H1 (cell line): ENCODE data around the gene BRD1. TPM values are rescaled to one million over a fixed set of nuclear protein-coding genes. Genes with fewer than 3 reads are reported as not detected.
A peak's percentile ranks its signal among the peaks of the same experiment; 100 is the strongest.

Experiments used
- CTCF ChIA-PET: fragments of 300-600 bp; sonication (Branson Sonifier 250); formaldehyde crosslinking; loops from one replicate; lab custom pipeline; 2021; ENCODE audit not compliant: partially characterized antibody; lab: Charles Lee
- POLR2A ChIA-PET: fragments of 300-600 bp; sonication (Branson Sonifier 250); formaldehyde crosslinking; loops from one replicate; lab custom pipeline; 2021; ENCODE audit warnings: inconsistent platforms; ENCODE audit not compliant: partially characterized antibody; lab: Charles Lee
- DNase-seq, 2 experiments: peaks; one replicate each; pipeline versions ENCODE4 v3.0.0 to v3.0.0-alpha.2; 2010 to 2022; ENCODE audit warnings: low spot score in 2 of 2, low read depth in 1 of 2, mixed read lengths in 1 of 2
- FAIRE-seq: peaks from 2 replicates; lab custom pipeline; 2011; peaks lifted over from hg19 to GRCh38; lab: Jason Lieb, UNC
- H2AFZ ChIP-seq: 2 replicates; pipeline ENCODE4 v1.8.1; 2012; ENCODE audit warnings: low read length, inconsistent platforms
- H2AK5ac ChIP-seq: 2 replicates; pipeline ENCODE4 v1.6.1; 2013; ENCODE audit warnings: low read depth, low read length
- H2BK120ac ChIP-seq: replicated peaks from 2 replicates; pipeline ENCODE3; 2013; ENCODE audit warnings: low read depth, low read length, inconsistent platforms
- H2BK12ac ChIP-seq: 2 replicates; pipeline ENCODE4 v1.6.1; 2013; ENCODE audit warnings: low read depth, low read length
- H2BK15ac ChIP-seq: 2 replicates; pipeline ENCODE4 v1.6.1; 2013; ENCODE audit warnings: low read length
- H2BK20ac ChIP-seq: 2 replicates; pipeline ENCODE4 v1.6.1; 2013; ENCODE audit warnings: low read length
- H2BK5ac ChIP-seq: 2 replicates; pipeline ENCODE4 v1.6.1; 2013; ENCODE audit warnings: low read depth, low read length
- H3K14ac ChIP-seq: 2 replicates; pipeline ENCODE4 v1.6.1; 2013; ENCODE audit warnings: inconsistent platforms; ENCODE audit not compliant: insufficient read length
- H3K18ac ChIP-seq: 2 replicates; pipeline ENCODE4 v1.6.1; 2013; ENCODE audit warnings: low read length; ENCODE audit errors: extremely low read depth
- H3K23ac ChIP-seq: 2 replicates; pipeline ENCODE4 v1.6.1; 2013; ENCODE audit warnings: inconsistent platforms; ENCODE audit not compliant: insufficient read length
- H3K23me2 ChIP-seq: 2 replicates; pipeline ENCODE4 v1.6.1; 2013; ENCODE audit warnings: low read depth, low read length
- H3K27ac ChIP-seq: 2 replicates; pipeline ENCODE4 v1.6.1; 2011; ENCODE audit warnings: low read depth, low read length, inconsistent platforms
- H3K27me3 ChIP-seq, 4 experiments: replicated peaks in 1 of 4; 1 replicate in 1 of 4; 2 replicates in 3 of 4; pipeline versions ENCODE4 v1.6.1 to v1.8.1; 2011 to 2013; ENCODE audit warnings: low read length in 3 of 4, mild to moderate bottlenecking in 3 of 4, inconsistent platforms in 2 of 4, mixed read lengths in 2 of 4, moderate library complexity in 1 of 4; ENCODE audit not compliant: control insufficient read depth in 3 of 4, insufficient read depth in 3 of 4; ENCODE audit errors: extremely low read depth in 1 of 4
- H3K36me3 ChIP-seq, 4 experiments: 2 replicates each; pipeline versions ENCODE4 v1.6.1 to v1.8.1; 2011 to 2013; ENCODE audit warnings: mild to moderate bottlenecking in 4 of 4, low read length in 3 of 4, moderate library complexity in 2 of 4, control low read depth in 1 of 4, inconsistent platforms in 1 of 4; ENCODE audit not compliant: insufficient read depth in 4 of 4, control insufficient read depth in 2 of 4
- H3K4ac ChIP-seq: replicated peaks from 2 replicates; pipeline ENCODE3; 2013; ENCODE audit warnings: low read length, low read depth, mixed read lengths, inconsistent platforms; ENCODE audit not compliant: insufficient read length
- H3K4me1 ChIP-seq, 4 experiments: replicated peaks in 1 of 4; 1 replicate in 1 of 4; 2 replicates in 3 of 4; pipeline versions ENCODE4 v1.6.1 to v1.8.1; 2011 to 2013; ENCODE audit warnings: low read length in 3 of 4, inconsistent platforms in 2 of 4, mixed read lengths in 1 of 4; ENCODE audit not compliant: insufficient read depth in 4 of 4, control insufficient read depth in 3 of 4
- H3K4me2 ChIP-seq, 2 experiments: 2 replicates each; pipeline versions ENCODE4 v1.6.1 to v1.8.1; 2011 to 2013; ENCODE audit warnings: low read depth in 2 of 2, low read length in 2 of 2, control low read depth in 1 of 2, inconsistent platforms in 1 of 2, mild to moderate bottlenecking in 1 of 2; ENCODE audit not compliant: insufficient read depth in 1 of 2
- H3K4me3 ChIP-seq, 4 experiments: fragments of 200-600, 300-600 bp in 1 of 4; sonication (generic), shearing (Covaris generic), sonication (Bioruptor Twin) in 1 of 4; 2 replicates each; pipeline versions ENCODE4 v1.5.1 to v1.8.1; 2011 to 2016; ENCODE audit warnings: low read length in 4 of 4, low read depth in 3 of 4, control low read depth in 2 of 4, inconsistent platforms in 2 of 4, mild to moderate bottlenecking in 2 of 4, mixed read lengths in 1 of 4, moderate library complexity in 1 of 4; ENCODE audit not compliant: insufficient read depth in 2 of 4; ENCODE audit errors: extremely low read depth in 1 of 4
- H3K56ac ChIP-seq: replicated peaks from 2 replicates; pipeline ENCODE3; 2013; ENCODE audit warnings: low read depth, mild to moderate bottlenecking, mixed read lengths, low read length, inconsistent platforms; ENCODE audit not compliant: insufficient read length
- H3K79me1 ChIP-seq: 2 replicates; pipeline ENCODE4 v1.6.1; 2013; ENCODE audit warnings: low read depth, low read length, control low read depth
- H3K79me2 ChIP-seq, 2 experiments: 2 replicates each; pipeline versions ENCODE4 v1.6.1 to v1.8.1; 2012 to 2013; ENCODE audit warnings: low read length in 2 of 2, mild to moderate bottlenecking in 2 of 2, inconsistent platforms in 1 of 2; ENCODE audit not compliant: insufficient read depth in 2 of 2, control insufficient read depth in 1 of 2
- H3K9ac ChIP-seq, 4 experiments: replicated peaks in 1 of 4; 1 replicate in 1 of 4; 2 replicates in 3 of 4; pipeline versions ENCODE4 v1.6.1 to v1.8.1; 2011 to 2013; ENCODE audit warnings: low read depth in 3 of 4, low read length in 3 of 4, control low read depth in 2 of 4, mild to moderate bottlenecking in 2 of 4, moderate library complexity in 2 of 4, inconsistent platforms in 1 of 4; ENCODE audit errors: extremely low read depth in 1 of 4
- H3K9me3 ChIP-seq, 2 experiments: 2 replicates each; pipeline versions ENCODE4 v1.6.1 to v1.8.1; 2012 to 2013; ENCODE audit warnings: mild to moderate bottlenecking in 2 of 2, moderate library complexity in 2 of 2, control low read depth in 1 of 2, inconsistent platforms in 1 of 2, low read depth in 1 of 2, low read length in 1 of 2, mixed read lengths in 1 of 2; ENCODE audit not compliant: insufficient read depth in 2 of 2
- H4K20me1 ChIP-seq, 2 experiments: replicated peaks in 1 of 2; 2 replicates each; pipeline versions ENCODE3 to v1.8.1; 2011 to 2013; ENCODE audit warnings: inconsistent platforms in 2 of 2, low read length in 2 of 2, mild to moderate bottlenecking in 1 of 2; ENCODE audit not compliant: insufficient read depth in 2 of 2, control insufficient read depth in 1 of 2
- H4K5ac ChIP-seq: 2 replicates; pipeline ENCODE4 v1.6.1; 2013; ENCODE audit warnings: low read length, low read depth, mixed read lengths, inconsistent platforms; ENCODE audit not compliant: insufficient read length
- H4K8ac ChIP-seq: 2 replicates; pipeline ENCODE4 v1.8.0; 2013; ENCODE audit warnings: mild to moderate bottlenecking, moderate library complexity, low read length, inconsistent platforms; ENCODE audit not compliant: insufficient read depth; ENCODE audit errors: extremely low read depth
- H4K91ac ChIP-seq: replicated peaks from 2 replicates; pipeline ENCODE3; 2013; ENCODE audit warnings: low read length, mixed read lengths, inconsistent platforms; ENCODE audit not compliant: insufficient read length
- BACH1 ChIP-seq: IDR thresholded peaks from 2 replicates; pipeline ENCODE4 v1.6.1; 2012; ENCODE audit warnings: low read length, improper control_type of control experiment
- BRCA1 ChIP-seq: IDR thresholded peaks from 2 replicates; pipeline ENCODE4 v1.6.1; 2012; ENCODE audit warnings: low read depth, low read length, improper control_type of control experiment
- CBX5 ChIP-seq: fragments of 300-800, 300-1000 bp; sonication (generic); IDR thresholded peaks from 2 replicates; pipeline ENCODE4 v1.7.1; 2016; ENCODE audit warnings: antibody characterized with exemption, low read length, low read depth
- CTBP2 ChIP-seq: IDR thresholded peaks from 2 replicates; pipeline ENCODE4 v1.7.0; 2011; ENCODE audit warnings: borderline replicate concordance, mild to moderate bottlenecking, moderate library complexity, mixed read lengths, low read length; ENCODE audit not compliant: insufficient read depth, insufficient read length
- E2F6 ChIP-seq: IDR thresholded peaks from 2 replicates; pipeline ENCODE4 v1.6.1; 2012; ENCODE audit warnings: inconsistent platforms
- EZH2 ChIP-seq: fragments of 200-600 bp; sonication (generic); IDR thresholded peaks from 2 replicates; pipeline ENCODE4 v1.7.1; 2012; ENCODE audit warnings: low read depth, mild to moderate bottlenecking, moderate library complexity, low read length, inconsistent platforms; ENCODE audit not compliant: severe bottlenecking
- KDM5A ChIP-seq: fragments of 200-600 bp; IDR thresholded peaks from 2 replicates; pipeline ENCODE4 v1.7.1; 2012; ENCODE audit warnings: mild to moderate bottlenecking, low read length, inconsistent platforms, mixed read lengths
- PHF8 ChIP-seq: fragments of 200-600 bp; sonication (generic); conservative IDR thresholded peaks from 2 replicates; pipeline ENCODE4 v1.7.1; 2012; ENCODE audit warnings: low read depth, mild to moderate bottlenecking, inconsistent platforms, low read length, moderate library complexity
- POLR2A ChIP-seq, 2 experiments: IDR thresholded peaks; 1 replicate in 1 of 2; 2 replicates in 1 of 2; pipeline ENCODE4 v1.6.1; 2011; ENCODE audit warnings: low read depth in 2 of 2, low read length in 2 of 2, mild to moderate bottlenecking in 2 of 2; ENCODE audit errors: control extremely low read depth in 1 of 2
- RAD21 ChIP-seq, 2 experiments: IDR thresholded peaks in 1 of 2; conservative IDR thresholded peaks in 1 of 2; 2 replicates each; pipeline ENCODE4 v1.6.1; 2011; ENCODE audit warnings: low read depth in 2 of 2, low read length in 2 of 2, improper control_type of control experiment in 1 of 2, inconsistent platforms in 1 of 2, mild to moderate bottlenecking in 1 of 2, moderate library complexity in 1 of 2
- RXRA ChIP-seq: IDR thresholded peaks from 2 replicates; pipeline ENCODE4 v1.6.1; 2011; ENCODE audit warnings: low read depth, mild to moderate bottlenecking, low read length, moderate library complexity; ENCODE audit not compliant: insufficient read depth
- SAP30 ChIP-seq: fragments of 300-600 bp; sonication (generic); IDR thresholded peaks from 2 replicates; pipeline ENCODE4 v1.7.1; 2012; ENCODE audit warnings: low read length, moderate library complexity, mild to moderate bottlenecking, inconsistent platforms; ENCODE audit not compliant: insufficient read depth, insufficient replicate concordance
- TAF1 ChIP-seq: IDR thresholded peaks from 2 replicates; pipeline ENCODE4 v1.6.1; 2011; ENCODE audit warnings: mild to moderate bottlenecking, low read depth, low read length
- WGBS, 2 experiments: shearing (Covaris generic) in 1 of 2; methylation state at CpG; one replicate each; pipeline versions ENCODE4 v1.1.6 to v1.1.7; 2013 to 2015; ENCODE audit warnings: low lambda C conversion rate in 2 of 2, mixed read lengths in 2 of 2, inconsistent platforms in 1 of 2, low coverage in 1 of 2, missing lambda C conversion rate in 1 of 2; ENCODE audit not compliant: insufficient replicate concordance in 2 of 2, insufficient coverage in 1 of 2, insufficient read length in 1 of 2; ENCODE audit errors: extremely low coverage in 1 of 2, missing lambda C conversion rate in 1 of 2; 5-methylcytosine and 5-hydroxymethylcytosine counted together
- polyA plus RNA-seq, 7 experiments: library from polyadenylated mRNA; depleted of rRNA in 3 of 7; stranded (reverse) in 5 of 7; unstranded in 2 of 7; fragments of >200 nt in 5 of 7; fragments of 200-250 nt in 2 of 7; gene quantifications; 1 replicate in 5 of 7; 2 replicates in 1 of 7; 4 replicates in 1 of 7; pipeline versions ENCODE4 v1.2.1 to v1.2.3, GENCODE V29; 2011 to 2013; ENCODE audit warnings: missing spikeins in 2 of 7, mixed read lengths in 2 of 7
- total RNA-seq: library from RNA; stranded (reverse); fragmentation: NEBNext Ultra II Directional; extraction: Animal tissue kit (Norgen Biotek cat#: 25700); gene quantifications from 2 replicates; pipeline ENCODE4 v1.2.1, GENCODE V29; 2021

The BRD1 gene
- total and polyA plus RNA-seq, 2 of the 8 experiments (the other 6 are each of a cell fraction or from before 2014, with no cell fraction given), result 6.8 to 34.0 TPM

GRCh38 chr22:49764127-49764581 is 63.5 kb downstream of the BRD1 start:
- Histone ChIP-seq H3K79me1 (no peaks in the 10 kb centered on the region), H2AFZ (no peak overlapping the region), H2BK20ac (no peak overlapping the region), H3K4me1 (no peaks in the 10 kb centered on the region; a peak in 2 of 7 replicates), H3K23ac (no peak overlapping the region), H4K91ac (no peak overlapping the region), H2BK12ac (no peak overlapping the region), H3K27ac (no peak overlapping the region), H3K36me3 (no peaks in the 10 kb centered on the region), H3K18ac (no peak overlapping the region), H3K9ac (no peak overlapping the region), H3K4ac (no peak overlapping the region), H3K23me2 (no peaks in the 10 kb centered on the region), H3K9me3 (peaks cover 5 to 8% of the 10 kb centered on the region in 2 experiments; a peak in 2 of 4 replicates), H3K56ac (no peak overlapping the region), H3K4me3 (no peak overlapping the region), H3K27me3 (no peaks in the 10 kb centered on the region), H2BK120ac (no peak overlapping the region), H3K79me2 (no peaks in the 10 kb centered on the region), H3K4me2 (no peak overlapping the region), H3K14ac (no peak overlapping the region), H2BK5ac (no peak overlapping the region), H4K8ac (no peak overlapping the region), H4K20me1 (peaks cover 0 to 2% of the 10 kb centered on the region in 2 experiments), H4K5ac (no peak overlapping the region), H2AK5ac (no peak overlapping the region), H2BK15ac (no peak overlapping the region)
- DNase-seq, result peak in 1 of 2 experiments; percentile 47
- FAIRE-seq, result no peak
- WGBS, 2 experiments, result 91% methylated on average over 20 of the region's 24 CpGs; no CpG with 5 or more reads in 1 of the 2 experiments
- ChIA-PET CTCF (no interaction called here), POLR2A (interaction anchor here (1.0 kb wide), 1 partner anchor 11 kb away, joined by 3 read pairs; no protein-coding TSS in a partner anchor)
- TF ChIP-seq RXRA (no peak), TAF1 (no peak), POLR2A (IDR thresholded peaks at IDR 0.05; ENCODE audit: control extremely low read depth in 1 of 2, low read depth in 2 of 2, low read length in 2 of 2) (no peak), RAD21 (IDR thresholded peaks at IDR 0.05 in 1 of 2, conservative IDR thresholded peaks at IDR 0.05 in 1 of 2; ENCODE audit: low read depth in 2 of 2, low read length in 2 of 2) (no peak), PHF8 (no peak), E2F6 (no peak), BRCA1 (no peak), SAP30 (no peak), BACH1 (no peak), KDM5A (no peak), CTBP2 (no peak), CBX5 (no peak), EZH2 (no peak)
